H7 (cell line): ENCODE results near the gene DHH. TPM values are rescaled to one million over a fixed set of nuclear protein-coding genes. Genes with fewer than 3 reads are reported as not detected.
"Not testable (repeated sequence)": the region's sequence is repeated elsewhere in the genome, so short reads cannot be mapped to it uniquely, and the experiment has no call there.

ENCODE experiments used
- DNase-seq: peaks from one replicate; pipeline ENCODE4 v3.0.0; 2012
- H3K27me3 ChIP-seq: 2 replicates; pipeline ENCODE4 v1.6.0; 2011; ENCODE audit warnings: mild to moderate bottlenecking, low read length; ENCODE audit not compliant: control insufficient read depth, insufficient read depth
- H3K36me3 ChIP-seq: replicated peaks from 2 replicates; pipeline ENCODE4 v1.5.1; 2011; ENCODE audit warnings: low read length; ENCODE audit not compliant: control insufficient read depth, insufficient read depth
- H3K4me3 ChIP-seq: 2 replicates; pipeline ENCODE4 v1.5.1; 2011; ENCODE audit warnings: low read depth, mild to moderate bottlenecking, control low read depth, low read length, moderate library complexity; ENCODE audit not compliant: insufficient read depth
- total RNA-seq: library from RNA; depleted of rRNA; stranded (reverse); fragments of >200 nt; shearing (Covaris generic); gene quantifications from 2 replicates; pipeline ENCODE4 v1.2.3, GENCODE V29; 2014; rRNA removed

Gene DHH
- total RNA-seq = not detected in 2 replicates

DNA sequence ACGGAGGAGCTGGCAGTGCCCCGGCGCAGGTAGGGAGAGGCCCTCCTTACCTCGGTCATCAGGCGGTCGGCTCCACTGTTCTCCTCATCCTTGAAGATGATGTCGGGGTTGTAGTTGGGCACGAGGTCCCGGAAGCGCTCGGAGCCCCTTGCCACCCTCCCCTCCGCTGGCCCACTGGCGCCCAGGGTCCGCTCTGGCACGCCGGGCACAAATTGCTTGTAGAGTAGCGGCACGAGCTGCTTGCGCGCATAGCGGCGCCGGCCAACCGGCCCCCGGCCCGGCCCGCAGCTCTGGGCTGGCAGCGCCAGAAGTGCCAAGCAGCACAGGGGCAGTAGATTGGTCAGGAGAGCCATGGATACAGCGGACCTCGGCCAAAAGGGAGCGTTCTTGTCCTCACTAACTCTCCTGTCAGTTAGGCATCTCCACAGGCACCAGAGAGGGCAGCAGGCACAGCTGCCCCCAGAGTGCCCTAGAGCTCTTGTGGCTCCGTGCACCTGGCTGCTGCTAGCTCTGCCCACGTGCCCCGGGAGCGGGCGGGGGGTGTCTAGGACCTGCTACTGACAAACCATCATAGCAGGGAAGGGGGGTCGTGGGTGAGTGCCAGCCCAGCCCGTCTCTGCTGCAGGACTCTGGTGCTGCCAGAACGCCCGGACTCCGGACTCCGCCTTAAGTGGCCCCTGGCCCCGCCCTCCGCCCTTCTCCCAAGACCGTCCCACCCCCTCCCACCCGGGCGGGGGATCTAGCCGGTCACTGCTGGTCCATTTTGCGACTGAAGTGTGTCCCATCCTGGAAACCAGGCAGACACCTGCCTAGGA lies at the start of gene DHH:
Gene DHH, minus strand, starts transcription at position 642 of the 815 bp plus-strand sequence. Its CDS starts 289 bp downstream, at position 353.
- Histone ChIP-seq H3K36me3 (peaks cover 11% of the 10 kb centered on the region), H3K4me3 (peak within 1 kb of the TSS; percentile 28), H3K27me3 (peaks cover 66% of the 10 kb centered on the region)
- DNase-seq = peak; percentile 92

DNA sequence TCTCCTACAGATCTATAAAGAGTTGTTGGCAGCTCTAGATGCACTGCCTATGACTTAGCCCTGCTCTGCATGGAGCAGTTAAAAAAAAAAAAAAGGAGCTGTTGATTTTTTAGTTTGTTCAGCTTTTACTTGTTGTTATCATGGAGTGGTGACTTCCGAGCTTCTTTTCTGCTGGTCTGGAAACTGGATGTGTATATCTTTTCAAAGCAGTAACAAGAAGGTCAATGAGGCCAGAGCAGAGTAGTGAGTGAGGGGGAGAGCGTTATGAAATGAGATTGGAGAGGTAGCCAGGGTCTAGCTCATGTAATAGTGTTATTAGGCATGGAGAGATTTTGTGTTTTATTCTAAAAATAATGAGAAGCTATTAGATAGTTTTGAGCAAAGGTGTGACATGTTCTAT lies 49.8 kb upstream of the DHH start:
- H3K4me3 ChIP-seq = no peak overlapping the region
- no peaks in the 10 kb centered on the region for H3K27me3 ChIP-seq
- H3K36me3 ChIP-seq = no peaks in the 10 kb centered on the region
- no peak for DNase-seq

DNA sequence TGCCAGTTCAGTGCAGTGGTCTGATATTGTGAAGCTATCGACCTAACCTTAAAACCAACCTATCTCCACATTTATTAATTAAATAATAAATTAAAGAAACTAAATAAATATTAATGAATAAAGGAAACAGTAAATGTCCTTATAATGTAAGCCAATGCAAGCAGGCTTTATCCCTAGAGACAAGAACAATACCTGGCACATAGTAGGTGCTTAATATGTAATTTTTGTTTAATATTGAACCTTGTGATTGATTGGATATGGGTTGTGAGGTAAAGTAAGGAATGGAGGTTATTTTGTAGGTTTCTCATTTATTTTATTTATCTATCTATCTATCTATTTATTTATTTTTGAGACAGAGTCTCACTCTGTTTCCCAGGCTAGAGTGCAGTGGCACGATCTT lies 44.4 kb upstream of the DHH start:
- Histone ChIP-seq H3K27me3 (no peaks in the 10 kb centered on the region), H3K36me3 (no peaks in the 10 kb centered on the region), H3K4me3 (no peak overlapping the region)
- no peak for DNase-seq

DNA sequence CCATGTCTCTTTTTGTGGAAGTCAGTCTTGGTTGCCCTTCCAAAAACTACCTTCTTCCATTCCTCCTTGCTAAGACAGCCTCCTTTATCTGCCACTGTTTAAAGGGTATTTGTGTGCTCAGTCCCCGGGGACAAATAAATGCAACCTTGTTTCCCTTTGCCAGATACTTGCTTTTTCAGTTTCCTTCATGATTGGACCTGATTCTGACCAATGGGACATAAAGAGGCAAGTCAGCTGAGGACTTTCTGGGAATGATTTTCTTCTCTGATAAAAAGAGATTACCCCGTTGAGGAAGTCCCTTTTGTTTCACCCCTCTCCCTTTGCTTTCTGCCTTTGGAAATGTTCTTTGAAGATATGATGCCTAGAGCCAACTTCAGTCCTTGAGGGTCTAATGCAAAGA lies 44.0 kb upstream of the DHH start:
- DNase-seq = no peak
- Histone ChIP-seq H3K27me3 (no peaks in the 10 kb centered on the region), H3K4me3 (no peak overlapping the region), H3K36me3 (no peaks in the 10 kb centered on the region)

DNA sequence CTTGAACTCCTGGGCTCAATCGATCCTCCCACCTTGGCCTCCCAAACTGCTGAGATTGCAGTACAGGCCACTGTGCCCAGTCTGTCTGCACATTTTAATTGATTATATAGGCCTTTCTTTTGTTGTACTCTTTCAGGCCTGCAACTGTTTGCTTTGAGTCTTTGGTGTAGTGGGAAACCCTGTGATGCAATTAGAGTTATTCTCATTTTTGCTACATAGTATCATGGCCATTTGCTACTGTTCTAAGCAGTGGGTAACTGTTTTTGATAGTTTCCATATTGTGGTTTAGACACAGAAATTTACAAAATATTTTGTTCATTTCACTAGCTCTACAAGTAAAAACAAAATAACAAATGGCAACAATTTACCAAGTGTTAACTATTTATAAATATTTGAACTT lies 42.9 kb upstream of the DHH start:
- H3K4me3 ChIP-seq = no peak overlapping the region
- H3K27me3 ChIP-seq = no peaks in the 10 kb centered on the region
- no peak for DNase-seq
- no peaks in the 10 kb centered on the region for H3K36me3 ChIP-seq

DNA sequence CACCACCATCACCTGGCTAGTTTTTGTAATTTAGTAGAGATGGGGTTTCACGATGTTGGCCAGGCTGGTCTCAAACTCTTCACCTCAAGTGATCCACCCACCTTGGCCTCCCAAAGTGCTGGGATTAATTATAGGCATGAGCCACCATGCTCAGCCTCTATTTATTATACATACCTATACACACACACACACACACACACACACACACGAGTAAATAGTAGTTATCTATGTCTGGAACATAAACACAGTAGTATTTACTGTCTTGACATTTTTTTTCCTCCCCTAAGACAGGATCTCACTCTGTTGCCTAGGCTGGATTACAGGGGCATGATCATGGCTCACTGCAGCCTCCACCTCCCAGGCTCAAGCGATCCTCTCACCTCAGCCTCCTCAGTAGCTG lies 42.4 kb upstream of the DHH start:
- not testable (repeated sequence) for DNase-seq, H3K36me3 ChIP-seq, H3K27me3 ChIP-seq, H3K4me3 ChIP-seq

DNA sequence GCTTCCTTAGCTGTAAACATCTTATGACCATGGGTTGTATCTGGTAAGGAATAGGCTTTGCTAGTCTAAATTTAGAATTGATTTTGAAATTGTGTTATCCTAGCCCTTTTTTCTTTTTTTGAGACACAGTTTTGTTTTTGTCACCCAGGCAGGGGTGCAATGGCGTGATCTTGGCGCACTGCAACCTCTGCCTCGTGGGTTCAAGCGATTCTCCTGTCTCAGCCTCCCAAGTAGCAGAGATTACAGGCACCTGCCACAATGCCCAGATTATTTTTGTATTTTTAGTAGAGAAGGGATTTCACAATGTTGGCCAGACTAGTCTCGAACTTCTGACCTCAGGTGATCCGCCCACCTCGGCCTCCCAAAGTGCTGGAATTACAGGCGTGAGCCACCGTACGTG lies 39.0 kb upstream of the DHH start:
- no peak for DNase-seq
- peaks cover 12% of the 10 kb centered on the region for H3K36me3 ChIP-seq
- H3K27me3 ChIP-seq = no peaks in the 10 kb centered on the region
- H3K4me3 ChIP-seq = no peak overlapping the region

DNA sequence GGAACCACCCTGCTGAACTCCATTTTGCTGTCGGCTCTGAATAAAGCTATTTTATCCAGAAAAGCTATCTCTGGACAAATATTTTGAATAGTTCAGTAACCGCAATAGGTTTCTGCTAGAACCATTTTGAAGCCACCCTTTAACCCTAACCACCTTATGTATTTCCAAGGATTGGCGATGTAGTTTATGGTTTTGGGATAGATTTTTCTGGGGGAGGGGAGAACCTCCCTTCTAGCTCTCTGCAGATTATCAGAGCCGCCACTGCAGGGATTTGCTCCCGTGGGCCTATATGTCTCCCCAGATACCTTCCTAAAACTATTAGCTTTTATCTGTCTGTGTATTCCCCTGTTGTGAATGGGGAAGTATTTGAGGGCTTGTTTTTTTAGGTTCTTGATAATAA lies 38.4 kb upstream of the DHH start:
- H3K36me3 ChIP-seq = peaks cover 14% of the 10 kb centered on the region
- H3K27me3 ChIP-seq = no peaks in the 10 kb centered on the region
- H3K4me3 ChIP-seq = no peak overlapping the region
- no peak for DNase-seq

DNA sequence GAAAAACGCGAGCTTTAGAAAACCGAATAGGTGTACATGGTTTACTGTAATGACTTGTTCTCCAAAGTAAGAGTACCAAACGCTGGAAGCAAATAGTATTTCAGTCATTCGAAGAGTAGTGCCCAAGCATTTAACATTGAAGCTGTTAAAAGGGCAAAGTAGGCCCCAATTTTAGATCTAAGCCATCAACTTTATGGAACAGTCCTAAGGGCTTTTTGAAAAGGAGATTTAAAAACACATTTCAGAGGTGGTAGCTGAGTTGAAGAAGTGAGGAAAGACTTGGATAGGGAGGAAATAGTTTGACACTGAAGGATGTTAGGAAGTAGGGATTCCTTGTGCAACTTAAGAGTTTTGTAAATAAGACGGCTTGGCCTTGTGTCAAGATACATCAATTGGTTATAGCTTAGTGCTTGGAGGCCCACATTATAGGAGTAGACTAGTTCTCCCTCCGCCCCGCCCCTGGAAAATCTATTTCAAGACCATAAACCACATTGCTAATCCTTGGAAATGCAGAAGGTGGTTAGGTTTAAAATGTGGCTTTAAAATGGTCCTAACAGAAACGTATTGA lies 37.4 kb upstream of the DHH start:
- H3K27me3 ChIP-seq = no peaks in the 10 kb centered on the region
- peaks cover 18% of the 10 kb centered on the region for H3K36me3 ChIP-seq
- no peak for DNase-seq
- peak overlapping the region; percentile 54 for H3K4me3 ChIP-seq

DNA sequence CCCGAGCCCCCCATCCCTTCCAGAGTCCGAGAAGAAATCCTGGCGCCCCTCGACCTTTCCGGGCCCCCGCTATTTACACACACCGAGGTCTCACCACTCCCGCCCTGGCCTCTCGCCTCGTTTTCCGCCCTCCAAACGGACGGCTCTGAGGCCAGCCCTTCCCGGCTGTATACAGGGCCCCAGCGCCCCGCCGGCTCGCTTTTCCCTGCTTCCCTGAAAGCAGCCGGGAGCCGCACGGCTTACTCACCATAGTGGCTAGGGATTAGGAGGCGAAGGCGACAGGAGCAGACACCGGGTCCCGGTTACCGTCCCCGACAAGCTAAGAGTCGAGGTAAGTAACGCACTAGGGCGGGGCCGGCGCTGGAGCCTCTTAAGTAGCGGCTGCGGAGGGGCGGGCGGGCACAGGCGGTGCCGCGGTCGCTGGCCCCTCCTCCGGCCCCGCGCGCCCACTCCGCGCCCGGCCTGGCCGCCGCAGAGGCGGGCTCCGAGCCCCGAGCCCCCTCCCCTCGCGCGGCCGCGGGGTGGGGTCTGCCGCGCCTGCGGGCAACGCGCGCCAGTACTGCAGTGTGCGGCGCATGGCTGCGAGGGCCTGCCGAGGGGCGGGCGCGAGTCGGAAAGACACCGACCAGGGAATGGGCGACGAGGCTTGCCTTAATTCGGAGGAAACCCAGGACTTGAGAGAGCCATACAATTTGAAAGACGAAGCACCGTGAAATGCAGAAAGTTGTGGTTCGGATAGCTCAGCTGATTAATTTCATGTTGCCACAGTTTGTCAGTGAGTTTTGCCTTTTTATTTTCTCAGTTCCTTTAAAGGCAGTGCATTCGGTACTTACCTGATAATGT lies 36.7 kb upstream of the DHH start, which contains the start of gene TUBA1B:
Gene TUBA1B, minus strand, starts transcription at position 345 of the 843 bp plus-strand sequence. Its CDS starts 95 bp downstream, at position 250.
- DNase-seq = peak; percentile 99
- no peaks in the 10 kb centered on the region for H3K27me3 ChIP-seq

DNA sequence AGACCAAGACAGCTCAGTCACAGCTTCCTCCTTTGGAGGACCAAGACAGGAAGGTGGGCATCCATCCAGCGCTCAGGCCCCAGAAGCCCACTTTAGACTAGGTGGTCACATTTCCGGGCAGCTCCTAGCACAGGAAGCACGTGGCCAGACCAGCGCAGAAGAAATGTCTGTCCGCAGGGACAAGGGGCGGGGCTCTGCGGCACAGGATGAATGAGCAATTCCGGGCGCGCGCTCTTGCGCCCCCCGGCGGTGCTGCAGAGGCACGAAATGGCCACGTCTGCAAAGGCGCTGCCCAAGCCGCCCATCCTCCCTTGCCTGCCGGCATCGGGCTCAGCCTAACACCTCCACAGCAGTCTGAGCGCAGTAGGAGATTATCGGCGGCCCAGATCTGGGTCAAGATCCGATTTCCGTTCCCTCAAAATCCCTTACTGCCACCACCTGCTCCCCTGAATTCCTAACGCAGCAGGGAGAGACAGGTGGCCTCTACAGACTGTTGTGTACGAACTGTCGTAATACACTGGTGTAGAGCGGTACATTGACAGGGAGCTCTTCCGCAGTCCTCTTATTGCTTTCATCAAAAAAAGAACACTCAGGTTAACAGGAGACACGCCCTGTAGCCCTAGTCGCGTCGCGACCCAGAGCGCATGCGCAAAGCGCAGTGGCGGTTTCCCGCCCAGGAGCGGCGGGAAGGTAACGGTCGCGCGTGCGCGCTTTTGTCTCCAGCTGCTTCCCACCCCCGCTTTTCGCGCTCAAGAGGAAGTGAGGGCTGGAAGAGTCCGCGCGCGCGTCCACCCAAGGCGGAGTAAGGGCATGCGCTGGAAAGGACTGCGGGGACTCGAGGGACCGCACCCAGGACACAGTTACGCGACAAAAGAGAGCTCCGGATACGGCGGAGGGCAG lies 35.8 kb upstream of the DHH start:
- Histone ChIP-seq H3K36me3 (peaks cover 18% of the 10 kb centered on the region), H3K27me3 (no peaks in the 10 kb centered on the region), H3K4me3 (peak overlapping the region; percentile 99)
- DNase-seq = peak; percentile 91

More for the DNA sequence above, 36.7 kb upstream of the DHH start, which contains the start of gene TUBA1B:
- Histone ChIP-seq H3K4me3 (peak within 1 kb of the TSS; percentile 99), H3K36me3 (peaks cover 18% of the 10 kb centered on the region)

DNA sequence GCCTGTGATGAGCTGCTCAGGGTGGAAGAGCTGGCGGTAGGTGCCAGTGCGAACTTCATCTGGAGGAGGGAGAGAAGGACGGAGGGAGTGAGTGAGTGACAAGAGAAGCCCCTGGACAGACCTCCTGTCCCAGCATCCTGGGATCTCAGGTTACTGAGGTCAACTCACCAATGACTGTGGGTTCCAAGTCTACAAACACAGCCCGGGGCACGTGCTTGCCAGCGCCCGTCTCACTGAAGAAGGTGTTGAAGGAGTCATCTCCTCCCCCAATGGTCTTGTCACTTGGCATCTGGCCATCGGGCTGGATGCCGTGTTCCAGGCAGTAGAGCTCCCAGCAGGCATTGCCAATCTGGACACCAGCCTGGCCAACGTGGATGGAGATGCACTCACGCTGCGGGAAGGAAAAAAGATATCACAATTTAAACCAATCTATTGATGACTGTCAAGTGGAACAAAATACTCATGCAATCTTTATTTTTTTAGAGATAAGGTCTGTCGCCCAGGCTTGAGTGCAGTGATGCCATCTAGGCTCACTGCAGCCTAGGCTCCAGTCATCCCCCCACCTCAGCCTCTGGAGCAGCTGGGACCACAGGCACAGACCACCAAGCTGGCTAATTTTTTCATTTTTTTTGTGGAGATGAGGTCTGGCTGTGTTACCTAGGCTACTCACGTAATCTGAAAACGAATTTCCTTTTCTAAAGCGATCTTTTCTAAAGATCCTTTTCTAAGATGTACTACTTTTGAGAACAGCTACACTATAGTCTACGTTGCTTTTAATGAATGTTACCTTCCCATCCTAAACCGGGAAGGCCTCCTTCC lies 34.9 kb upstream of the DHH start:
- peak overlapping the region; percentile 99 for H3K4me3 ChIP-seq
- H3K27me3 ChIP-seq = no peaks in the 10 kb centered on the region
- peaks cover 18% of the 10 kb centered on the region for H3K36me3 ChIP-seq
- no peak for DNase-seq

DNA sequence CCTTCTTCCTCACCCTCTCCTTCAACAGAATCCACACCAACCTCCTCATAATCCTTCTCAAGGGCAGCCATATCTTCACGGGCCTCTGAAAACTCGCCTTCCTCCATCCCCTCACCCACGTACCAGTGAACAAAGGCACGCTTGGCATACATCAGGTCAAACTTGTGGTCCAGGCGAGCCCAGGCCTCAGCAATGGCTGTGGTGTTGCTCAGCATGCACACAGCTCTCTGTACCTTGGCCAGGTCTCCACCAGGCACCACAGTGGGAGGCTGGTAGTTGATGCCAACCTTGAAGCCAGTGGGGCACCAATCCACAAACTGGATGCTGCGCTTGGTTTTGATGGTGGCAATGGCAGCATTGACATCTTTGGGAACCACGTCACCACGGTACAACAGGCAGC lies 33.4 kb upstream of the DHH start:
- H3K27me3 ChIP-seq, H3K4me3 ChIP-seq, DNase-seq: not testable (repeated sequence)
- peaks cover 18% of the 10 kb centered on the region for H3K36me3 ChIP-seq
